HG02623 (cell line): ENCODE data around the gene MYO3A.
"Not testable (repeated sequence)": the region's sequence is repeated elsewhere in the genome, so short reads cannot be mapped to it uniquely, and the experiment has no call there.

Experiments
- ATAC-seq: cut with Tn5 transposase; IDR thresholded peaks from one replicate; pipeline ENCODE4 v1.9.1; 2021; ENCODE audit warnings: moderate library complexity; ENCODE audit not compliant: unreplicated experiment

The MYO3A gene

DNA sequence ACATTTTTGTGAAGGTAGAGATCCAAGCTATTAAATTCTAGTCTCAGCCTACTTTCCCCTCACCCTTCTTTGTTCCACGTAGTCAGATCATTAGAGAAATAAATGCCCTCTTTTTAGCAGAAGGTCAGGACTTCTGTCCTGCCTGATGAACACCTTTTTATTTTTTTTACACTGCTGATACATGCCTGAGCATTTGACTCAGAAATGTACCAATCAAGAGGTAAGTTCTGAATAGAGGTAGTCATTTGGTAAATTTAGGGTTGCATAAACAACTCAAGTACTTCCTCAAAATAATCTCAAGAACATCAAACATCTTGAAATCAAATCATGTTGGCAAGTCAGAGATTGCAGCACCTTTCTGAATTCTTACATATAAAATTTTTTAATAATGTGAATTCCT, 133.7 kb downstream of the MYO3A start:
- no peak for ATAC-seq

DNA sequence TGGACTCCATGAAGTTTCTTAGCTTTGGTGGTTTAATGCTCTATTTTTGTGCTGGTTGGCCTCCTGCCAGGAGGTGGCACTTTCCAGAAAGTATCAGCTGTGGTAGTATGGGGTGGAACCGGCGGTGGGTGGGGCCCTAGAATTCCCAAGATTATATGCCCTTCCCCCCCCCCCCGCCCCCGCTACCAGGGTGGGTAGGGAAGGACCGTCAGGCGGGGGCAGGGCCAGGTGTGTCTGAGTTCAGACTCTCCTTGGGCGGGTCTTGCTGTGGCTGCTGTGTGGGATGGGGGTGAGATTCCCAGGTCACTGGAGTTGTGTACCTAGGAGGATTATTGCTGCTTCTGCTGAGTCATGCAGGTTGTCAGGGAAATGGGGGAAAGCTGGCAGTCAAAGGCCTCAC, 146.9 kb downstream of the MYO3A start:
- not testable (repeated sequence) for ATAC-seq

DNA sequence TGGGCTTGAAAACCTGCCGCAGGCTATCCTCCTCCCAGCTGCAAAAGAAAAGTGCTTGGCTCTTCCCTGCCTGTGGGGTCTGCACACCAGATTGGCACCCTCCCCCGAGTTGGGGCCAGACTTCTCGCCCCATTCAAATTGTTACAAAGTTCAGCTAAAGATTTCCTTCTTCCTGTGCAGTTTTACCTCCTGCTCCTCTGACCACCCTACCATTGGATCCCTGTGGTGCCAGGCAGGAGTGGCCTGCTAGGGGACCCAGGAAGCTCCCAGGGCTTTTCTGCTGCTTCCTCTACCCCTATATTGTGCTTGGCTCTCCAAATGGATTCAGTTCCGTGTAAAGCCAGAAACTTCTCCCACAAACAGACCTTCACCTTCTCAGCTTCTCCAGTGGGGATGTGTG, 147.4 kb downstream of the MYO3A start:
- ATAC-seq, result no peak

DNA sequence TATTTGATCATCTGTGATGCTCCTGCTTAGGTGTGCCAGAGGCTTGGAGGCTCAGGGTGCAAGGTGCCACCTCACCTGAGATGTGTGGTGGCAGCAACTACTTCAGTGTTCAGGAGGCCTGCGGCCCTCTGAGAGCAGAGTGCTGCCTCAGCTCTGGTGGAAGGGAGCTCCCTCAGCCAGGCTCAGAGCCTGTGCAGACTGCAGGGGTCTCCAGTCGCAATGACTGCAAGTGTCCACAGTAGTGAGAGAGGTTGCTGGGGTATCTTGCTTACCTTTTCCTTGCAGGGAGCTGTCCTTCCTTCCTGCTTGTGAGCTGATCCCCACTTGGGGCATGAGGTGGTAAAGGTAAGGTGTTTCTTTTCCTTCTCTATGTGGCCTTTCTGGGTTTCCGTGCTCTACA, 151.5 kb downstream of the MYO3A start:
- no peak for ATAC-seq

DNA sequence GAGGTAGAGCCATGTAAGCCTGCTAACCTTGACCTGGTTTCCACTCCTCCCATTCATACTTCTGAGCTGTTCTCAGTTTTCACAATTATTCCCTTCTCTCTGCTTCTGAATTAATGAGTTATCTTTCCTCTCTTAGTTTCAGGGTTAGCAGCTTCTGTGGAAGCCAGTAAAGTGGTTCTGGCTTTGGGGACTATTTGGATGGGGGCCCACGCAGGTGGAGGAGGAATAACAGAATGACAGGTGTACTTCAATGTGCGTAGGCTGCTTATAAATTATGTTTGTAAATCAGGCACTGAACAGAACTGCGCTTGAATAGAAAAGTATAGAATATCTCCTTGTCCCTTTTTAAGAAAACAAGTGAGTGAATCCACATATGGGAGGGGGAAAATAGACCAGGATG, 153.6 kb downstream of the MYO3A start:
- ATAC-seq, result no peak

DNA sequence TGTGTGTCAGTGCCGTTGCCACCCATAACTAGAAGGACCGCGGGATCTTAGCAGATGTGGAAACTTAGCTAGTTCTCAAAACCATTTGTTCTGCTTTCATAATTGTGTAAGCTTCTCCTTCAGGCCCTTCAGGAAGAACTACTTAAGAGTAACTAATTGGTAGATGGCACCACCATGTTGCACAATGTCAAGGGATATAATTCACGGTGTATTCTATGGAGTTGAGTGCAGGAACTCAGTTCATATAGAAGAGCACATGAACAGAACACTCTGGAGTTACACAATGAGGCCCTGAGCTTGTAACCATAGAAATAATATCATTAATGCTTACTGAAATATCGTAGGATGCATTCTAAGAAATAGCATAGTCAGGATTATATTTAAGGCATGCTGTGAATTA, 156.0 kb downstream of the MYO3A start:
- no peak for ATAC-seq

DNA sequence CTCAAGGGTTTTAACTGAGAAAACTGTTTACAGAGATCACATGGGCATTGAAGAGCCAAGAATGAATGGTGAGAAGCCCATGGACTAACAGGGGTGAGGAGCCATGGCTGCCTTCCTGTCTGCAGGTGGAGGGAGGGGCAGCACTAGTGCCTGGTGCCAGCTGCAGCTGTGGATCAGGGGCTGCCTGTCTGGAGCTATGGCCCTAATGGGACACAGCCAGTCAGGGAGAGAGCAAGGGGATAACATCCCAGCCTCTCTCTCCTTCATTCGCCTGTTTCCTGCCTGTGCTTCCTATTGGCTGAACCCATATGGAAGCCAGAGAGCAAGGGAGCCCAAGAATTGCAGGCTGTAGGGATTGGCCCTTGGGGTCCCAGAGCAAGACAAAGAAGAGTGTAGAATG, 156.7 kb downstream of the MYO3A start:
- ATAC-seq, result no peak

DNA sequence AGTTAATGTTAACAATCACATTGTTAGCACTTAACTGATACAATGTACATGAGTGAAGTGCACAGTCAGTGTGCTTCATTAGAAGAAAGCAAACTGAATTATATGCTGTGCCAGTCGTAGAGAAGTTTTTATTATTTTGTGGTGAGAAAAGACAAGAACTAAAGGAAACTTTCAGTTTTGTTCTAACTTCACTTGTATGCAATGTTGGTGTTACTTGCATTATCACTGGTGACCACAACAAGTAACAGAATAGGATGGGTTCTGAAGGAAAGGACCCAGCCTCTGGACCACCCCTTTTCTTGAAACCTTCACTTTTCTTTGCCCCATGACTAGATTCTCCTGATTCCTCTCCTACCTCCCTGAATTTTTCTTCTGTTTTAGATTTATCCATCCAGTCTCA, 159.2 kb downstream of the MYO3A start:
- ATAC-seq, result no peak

DNA sequence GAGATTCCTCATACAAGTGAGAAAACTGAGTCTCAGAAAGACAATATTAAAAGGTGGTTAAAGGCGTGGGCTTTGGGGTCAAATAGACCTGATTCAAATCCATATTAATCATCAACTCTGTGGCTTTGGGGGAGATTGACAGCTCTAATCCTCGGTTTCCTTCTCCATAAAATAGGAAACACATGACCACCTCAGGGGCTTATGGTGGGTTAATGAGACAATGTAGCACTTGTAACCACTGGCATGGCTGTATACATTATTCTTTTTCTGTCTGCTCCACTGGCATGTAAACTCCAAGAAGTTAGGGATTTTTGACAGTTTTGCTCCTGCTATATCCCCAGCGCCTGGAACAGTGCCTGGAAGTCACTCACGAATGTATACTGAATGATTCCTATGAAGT, 161.8 kb downstream of the MYO3A start:
- no peak for ATAC-seq

DNA sequence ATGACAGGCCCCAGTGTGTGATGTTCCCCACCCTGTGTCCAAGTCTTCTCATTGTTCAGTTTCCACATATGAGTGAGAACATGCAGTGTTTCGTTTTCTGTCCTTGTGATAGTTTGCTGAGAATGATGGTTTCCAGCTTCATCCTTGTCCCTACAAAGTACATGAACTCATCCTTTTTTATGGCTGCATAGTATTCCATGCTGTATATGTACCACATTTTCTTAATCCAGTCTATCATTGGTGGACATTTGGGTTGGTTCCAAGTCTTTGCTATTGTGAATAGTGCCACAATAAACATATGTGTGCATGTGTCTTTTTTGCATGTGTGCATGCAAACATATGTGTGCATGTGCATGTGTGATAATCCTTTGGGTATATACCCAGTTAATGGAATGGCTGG, 163.5 kb downstream of the MYO3A start:
- ATAC-seq, result not testable (repeated sequence)

DNA sequence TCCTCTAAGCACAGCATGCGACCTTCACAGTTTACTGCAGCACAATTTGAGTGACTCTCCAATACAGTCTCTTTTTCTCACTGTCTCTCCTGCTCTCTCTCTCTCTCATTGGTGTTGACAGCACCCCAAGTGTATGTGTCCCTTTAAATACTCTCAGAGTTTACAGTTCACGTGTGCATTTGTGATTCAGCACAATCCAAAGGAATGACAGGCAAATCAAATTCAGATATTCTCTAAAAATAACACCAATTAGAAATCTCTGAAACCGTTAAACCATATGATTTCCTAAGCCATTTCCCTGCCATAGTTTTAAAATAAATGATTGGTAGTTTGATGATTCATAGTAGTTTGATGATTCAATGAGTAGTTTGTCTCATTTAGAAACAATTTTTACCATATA, 178.5 kb downstream of the MYO3A start:
- no peak for ATAC-seq

DNA sequence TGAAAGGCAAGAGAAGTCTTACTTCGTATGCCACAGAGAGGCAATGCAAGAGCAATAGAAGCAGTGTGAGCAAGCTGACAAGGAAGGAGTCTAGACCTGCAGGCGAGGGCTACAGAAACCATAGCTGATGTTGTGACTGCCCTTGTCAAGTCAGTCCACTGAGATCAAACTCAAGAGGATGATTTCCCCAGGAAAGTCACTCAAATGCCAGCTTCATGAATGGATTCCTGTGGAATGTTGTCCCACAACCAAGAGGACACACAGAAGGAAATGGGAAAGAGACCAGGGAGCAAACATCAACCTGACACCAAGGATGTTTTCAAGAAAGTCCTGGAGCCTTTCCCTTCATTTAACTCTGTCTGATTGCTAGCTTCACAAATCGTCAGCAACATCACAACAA, 204.6 kb downstream of the MYO3A start:
- no peak for ATAC-seq

DNA sequence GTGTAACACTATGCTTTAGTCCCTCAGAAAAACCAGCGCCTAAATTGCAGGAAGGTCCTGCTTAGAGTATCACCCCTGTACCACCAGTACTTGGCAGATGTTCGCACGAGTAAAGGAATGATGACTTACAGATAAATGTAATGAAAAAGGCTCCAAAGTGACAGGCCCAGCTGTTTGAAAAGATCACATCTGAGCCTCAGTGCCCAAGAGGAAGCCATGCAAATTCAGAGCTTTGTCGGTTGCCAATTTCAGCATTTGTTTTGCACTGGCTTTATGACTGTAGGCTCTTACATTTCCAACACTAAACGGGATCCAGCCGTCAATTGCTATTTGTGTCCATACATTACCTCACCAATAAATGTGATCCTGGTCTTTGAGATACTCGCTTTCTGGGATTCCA, 222.0 kb downstream of the MYO3A start:
- no peak for ATAC-seq

DNA sequence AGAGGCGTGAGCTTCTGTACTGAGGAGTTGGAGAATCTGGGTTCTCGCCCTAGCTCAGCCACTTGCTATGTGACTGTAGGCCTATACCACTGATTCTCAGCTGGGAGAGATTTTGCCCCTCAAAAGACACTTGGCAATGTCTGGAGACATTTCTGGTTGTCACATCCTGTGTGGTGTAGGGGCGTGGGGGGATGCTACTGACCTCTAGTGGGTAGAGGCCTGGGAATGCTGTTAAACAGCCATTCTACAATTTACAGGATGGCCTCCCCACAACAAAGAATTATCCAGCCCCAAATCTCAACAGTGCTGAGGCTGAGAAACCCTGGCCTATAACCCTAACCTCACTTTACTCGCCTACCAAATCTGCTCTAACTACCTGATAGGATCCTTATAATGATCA, 223.7 kb downstream of the MYO3A start:
- ATAC-seq, result no peak

DNA sequence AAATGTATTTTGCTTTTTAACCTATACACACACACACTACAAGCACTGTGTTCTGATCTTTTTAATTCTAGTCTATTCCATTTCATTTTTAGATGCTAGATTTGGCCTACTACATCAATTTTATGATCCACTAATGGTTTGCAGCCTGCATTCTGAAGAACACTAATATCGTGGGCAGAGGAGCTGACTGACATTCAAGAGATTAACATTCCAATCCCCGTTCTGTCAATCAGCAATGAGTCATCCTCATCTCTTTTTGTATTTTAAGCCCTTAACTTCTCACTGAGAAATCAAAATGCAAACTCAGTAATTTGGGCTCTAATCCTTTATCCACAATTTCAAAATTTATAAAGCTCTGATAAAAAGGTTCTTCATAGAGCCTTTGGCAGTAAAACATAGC, 235.4 kb downstream of the MYO3A start:
- no peak for ATAC-seq

DNA sequence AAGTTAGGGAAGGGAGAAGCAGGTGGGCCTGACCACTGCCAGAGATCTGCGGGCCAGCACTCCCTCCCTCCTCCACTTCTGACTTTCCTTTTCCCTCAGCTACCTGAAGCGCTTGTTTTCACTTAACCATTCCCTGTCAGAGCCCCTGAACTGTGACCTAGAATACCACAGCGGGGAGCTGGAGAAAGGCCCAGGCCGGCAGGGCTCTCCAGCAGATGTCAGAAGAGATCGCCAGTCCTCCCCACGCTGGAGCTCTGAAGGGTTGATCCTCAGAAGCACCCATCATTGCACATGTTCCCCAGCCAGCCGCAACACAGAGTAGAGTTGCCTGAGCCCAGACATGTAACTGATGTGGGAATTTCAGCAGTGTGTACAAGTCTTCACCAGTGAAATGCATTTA, 238.1 kb downstream of the MYO3A start:
- ATAC-seq, result no peak

DNA sequence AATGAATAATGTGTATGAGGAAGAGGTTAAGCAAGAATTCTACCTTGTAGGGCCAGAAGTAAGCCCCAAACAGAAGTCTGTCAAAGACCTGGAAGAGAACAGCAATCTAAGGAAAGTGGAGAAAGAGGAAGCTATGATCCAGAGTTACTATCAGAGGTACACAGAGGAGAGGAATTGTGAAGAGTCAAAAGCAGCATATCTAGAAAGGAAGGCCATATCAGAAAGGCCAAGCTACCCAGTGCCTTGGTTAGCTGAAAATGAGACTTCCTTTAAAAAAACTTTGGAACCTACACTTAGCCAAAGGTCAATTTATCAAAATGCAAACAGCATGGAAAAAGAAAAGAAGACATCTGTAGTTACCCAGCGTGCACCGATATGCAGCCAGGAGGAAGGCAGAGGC, 239.8 kb downstream of the MYO3A start:
- no peak for ATAC-seq

DNA sequence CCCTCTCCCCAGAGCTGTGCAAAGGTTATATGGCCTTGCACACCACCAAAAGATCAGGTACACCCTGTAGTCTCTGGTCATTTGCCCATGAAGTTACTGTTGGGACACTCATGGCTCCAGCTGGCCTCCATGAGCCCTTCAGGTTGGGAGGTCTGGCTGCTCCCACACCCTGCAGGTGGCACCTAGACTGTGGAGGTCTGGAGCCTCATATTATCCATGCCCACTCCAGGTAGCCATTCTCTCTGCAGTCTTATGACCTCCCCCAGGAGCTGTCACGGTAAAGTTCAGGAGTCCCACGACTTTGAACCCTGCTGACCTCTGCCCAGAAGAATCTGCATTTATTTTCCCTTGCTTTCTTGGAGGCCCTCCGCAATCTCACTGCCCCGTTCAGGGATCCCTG, 243.3 kb downstream of the MYO3A start:
- no peak for ATAC-seq

DNA sequence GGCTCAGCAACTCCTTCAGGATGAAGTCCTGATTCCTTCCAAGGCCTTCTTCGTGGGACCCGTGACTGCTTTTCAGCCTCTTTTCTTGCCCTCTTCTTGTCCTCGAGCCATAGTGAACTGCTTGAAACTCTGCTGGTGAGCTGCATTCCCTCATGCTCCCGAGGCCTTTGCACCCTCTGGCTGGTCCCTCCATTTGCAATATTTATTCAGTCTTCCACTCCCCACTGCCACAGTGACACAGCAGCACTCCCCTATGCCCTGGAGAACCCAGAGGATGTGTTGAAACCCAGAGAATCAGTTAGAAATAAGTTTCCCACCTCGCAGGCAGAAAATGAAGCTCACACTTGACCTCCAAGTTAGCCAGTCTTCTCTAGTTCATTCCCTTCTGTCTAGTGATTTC, 260.2 kb downstream of the MYO3A start:
- no peak for ATAC-seq

DNA sequence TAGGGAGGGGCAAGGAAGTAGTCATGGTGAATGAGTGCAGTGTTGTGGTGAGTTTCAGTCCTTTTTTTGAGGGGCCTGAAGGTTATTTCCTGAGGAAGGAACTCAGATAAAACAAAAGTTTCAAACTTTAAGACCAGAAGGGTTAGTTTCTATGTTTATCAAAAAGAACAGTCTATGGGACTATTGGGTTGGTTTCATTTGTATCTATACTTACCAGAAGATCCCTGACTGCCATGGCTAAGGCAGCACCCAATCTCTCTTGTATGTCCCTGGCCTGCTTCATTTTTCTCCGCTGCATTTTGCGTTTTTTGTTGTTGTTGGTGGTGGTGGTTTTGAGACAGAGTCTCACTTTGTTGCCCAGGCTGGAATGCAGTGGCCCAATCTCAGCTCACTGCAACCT, 263.2 kb downstream of the MYO3A start:
- ATAC-seq, result no peak

DNA sequence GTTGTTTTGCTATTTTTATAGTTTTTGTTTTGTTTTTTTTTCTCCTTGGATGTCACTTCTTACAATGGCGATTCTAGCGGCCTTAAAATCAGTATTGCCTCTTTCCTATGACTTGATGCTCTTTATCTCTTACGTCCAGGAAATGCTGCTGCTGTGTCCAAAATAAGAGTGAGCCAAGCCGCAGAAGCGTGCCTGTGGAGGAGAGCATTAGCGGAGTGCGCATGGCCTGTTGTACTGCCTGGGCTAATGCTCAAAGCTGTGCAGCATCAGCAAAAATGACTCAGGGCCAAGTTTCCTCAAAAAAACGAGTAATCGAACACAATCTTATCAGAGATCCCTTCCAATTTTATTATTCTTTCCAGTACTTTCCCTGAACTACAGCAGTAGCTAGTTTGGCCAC, 264.1 kb downstream of the MYO3A start:
- no peak for ATAC-seq

DNA sequence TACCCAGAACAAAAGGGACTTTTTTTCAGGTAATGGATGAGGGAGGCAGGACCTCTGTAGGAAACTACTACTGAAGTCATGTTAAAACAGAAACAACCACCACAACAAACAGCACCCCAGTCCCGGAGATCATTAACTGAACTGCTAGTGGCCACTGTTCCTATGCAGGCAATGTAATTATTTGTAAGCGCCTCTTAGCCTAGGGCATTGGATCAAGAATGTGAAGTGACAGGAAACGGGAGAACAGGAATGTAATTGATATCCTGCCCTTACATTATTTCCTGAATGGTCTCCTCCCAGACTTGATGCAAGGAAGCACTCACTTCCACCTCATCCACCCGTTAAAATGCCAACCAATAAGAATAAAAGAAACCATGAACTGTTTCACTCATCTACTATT, 265.8 kb downstream of the MYO3A start:
- ATAC-seq, result no peak

DNA sequence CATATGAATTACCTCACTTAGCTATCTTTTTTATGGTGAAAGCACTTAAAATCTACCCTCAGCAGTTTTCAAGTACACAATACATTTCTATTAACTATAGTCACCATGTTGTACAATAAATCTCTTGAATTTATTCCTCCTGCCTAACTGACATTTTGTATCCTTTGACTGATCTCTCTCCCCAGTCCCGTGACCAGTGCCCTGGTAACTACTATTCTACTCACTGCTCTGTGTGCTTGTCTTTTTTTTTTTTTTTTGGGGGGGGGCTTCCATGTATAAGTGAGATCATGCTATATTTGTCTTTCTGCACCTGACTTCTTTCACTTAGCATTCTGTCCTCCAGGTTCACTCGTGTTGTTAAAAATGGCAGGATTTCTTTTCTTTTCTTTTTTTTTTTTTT, 271.2 kb downstream of the MYO3A start:
- ATAC-seq, result no peak

DNA sequence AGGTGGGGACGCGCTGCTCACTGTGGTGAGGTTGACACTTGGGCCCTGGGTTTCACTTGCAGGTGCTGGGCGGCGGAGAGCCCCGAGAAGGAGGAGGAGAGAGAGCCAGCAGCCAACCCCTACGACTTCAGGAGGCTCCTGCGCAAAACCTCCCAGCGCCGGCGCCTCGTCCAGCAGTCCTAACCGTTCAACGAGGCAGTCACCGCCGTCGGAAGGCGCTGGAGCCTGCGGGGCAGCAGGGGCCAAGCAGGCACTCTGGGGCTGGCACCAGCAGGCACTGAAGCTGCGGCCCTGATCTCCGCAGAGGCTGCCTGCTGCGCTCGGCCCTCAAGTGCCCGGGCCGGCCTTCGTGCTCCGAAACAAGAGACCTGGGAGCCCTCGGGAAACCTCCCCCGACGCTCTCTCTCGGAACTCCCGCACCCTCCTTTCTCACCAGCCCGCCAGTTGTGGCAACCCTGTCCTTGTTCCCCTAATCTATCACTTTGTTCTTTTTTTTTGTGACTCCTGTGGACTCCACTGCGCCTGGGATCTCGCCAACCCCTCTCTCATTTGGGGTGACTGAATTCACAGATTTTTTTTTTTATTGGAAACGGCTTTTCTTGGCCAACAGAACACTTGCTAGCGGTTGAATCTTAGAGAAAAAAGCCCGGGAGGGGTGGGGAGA, 277.9 kb downstream of the MYO3A start:
- ATAC-seq, result no peak
